ENCODE data around the gene AMACR.

Gene AMACR

GRCh38 chr5:34005211-34005610, 2.6 kb downstream of the AMACR start:
- DNase-seq = no peak

DNA sequence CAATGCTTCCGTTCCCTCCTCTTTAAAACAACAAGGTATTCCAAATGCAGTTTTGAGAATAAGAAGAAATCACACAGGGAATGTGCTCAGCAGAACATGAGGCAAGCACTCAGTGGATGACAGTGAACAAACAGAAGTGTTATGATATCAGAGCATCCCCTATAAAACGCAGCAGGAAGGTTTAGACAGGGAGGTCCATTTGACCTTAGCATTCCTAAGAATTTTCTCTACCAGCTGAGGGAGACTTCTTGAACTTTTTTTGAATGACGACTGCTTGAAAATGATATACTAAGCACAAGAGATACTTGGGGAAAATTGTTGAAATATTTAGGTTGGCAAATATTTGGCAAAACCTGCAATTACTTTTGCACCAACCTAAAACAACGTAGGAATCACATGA, 3.9 kb downstream of the AMACR start:
- no peak for DNase-seq

DNA sequence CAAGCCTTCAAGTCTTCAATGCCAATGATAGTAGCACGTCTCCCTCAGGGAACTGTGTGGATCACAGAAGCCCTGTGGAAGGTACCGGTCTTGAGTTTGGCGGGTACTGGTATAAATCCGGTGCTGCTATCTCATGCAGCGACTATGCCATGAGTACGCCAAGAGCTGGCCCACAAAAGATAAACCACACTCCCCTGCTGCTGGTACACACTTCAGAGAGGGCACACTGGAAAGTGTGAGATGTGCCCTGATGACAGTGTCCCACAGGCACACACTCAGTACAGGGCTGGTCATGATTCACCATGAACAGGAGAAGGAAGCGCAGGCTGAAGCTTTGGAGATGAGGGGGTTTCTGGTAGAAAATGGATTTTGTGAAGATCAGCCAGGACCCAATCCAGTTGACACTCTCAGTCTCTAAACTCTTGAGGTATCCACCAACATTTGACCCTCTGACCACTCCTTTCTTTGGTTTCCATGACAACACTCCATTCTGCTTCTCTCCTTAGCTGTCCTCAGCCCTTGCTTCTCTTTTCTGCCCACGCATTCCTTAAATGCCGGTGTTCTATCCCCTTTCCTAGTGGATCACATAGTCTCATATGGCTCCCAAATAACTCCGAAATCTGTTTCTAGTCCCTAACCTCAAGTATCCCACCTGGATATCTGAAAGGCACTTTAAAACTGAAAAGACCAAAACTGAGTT, 5.1 kb downstream of the AMACR start:
- no peak for DNase-seq

GRCh38 chr5:34001241-34001841, 6.5 kb downstream of the AMACR start:
- no peak for DNase-seq

- DNase-seq = no peak
These were observed 7.9 kb downstream of the AMACR start for GRCh38 chr5:33999978-34000377.

DNA sequence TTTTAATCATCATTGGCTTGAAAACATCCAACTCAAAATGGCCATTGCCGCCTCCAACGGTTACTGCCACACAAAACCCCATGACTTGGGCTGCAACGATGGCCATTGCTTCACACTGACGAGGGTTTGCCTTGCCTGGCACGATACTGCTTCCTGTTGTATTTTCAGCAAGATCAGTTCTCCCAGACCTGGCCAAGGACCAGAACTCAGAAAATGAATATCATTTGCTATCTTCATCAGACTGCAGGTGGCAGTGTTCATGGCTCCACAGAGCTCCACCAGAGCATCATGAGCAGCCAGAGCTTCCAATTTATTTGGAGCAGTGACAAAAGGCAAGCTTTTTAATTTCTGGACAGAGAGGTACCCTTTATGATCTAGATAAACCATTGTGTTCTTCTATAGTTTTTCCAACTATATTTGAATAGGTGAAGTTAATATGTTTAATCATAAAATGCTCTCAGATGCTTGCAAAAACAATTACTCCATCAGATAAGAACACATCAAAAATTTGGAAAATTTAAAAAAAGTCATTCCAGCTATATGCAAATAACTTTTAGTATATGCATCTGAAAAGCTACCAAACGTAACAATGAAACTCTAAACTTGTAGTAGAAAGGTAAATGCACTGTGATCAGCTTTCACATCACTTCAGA, 10.4 kb downstream of the AMACR start:
- DNase-seq = no peak

GRCh38 chr5:33995865-33996264, 12.0 kb downstream of the AMACR start:
- DNase-seq = no peak

DNA sequence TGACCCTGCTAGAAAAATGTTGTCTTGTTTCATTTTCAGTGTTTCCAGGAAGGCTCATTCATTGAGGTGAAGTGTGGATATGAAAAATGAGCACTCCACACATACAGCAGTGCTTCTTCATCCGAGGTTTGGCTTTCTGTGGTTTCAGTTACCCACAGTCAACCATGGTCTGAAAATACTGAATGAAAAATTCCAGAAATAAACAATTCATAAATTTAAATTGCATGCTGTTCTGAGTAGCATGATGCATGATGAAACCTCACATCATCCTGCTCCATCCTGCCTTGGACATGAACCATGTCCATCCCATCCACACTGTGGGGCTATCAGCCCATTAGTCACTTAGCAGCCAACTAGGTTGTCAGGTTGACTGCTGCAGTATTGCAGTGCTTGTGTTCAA, 13.0 kb downstream of the AMACR start:
- no peak for DNase-seq

DNA sequence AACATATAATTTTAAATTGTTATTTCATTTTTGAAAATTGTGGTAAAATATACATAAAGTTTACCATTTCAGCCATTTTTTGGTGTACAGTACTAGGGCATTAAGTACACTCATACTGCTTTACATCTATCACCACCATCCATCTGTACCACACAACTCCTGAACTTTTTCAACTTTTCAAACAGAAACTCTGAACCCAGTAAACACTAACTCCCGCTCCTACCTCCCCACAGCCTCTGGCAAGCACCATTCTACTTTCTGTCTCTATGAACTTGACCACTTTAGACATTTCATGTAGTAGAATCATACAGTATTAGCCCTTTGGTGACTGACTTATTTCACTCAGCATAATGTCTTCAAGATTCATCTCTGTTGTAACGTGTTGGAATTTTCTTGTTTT, 15.0 kb downstream of the AMACR start:
- DNase-seq = no peak

- DNase-seq = no peak
These were observed 22.4 kb downstream of the AMACR start for GRCh38 chr5:33985447-33985846.

- no peak for DNase-seq
These were observed 23.2 kb downstream of the AMACR start, which contains the start of gene SLC45A2 for GRCh38 chr5:33984671-33985124. TSS of gene SLC45A2 (minus strand) at chr5:33984693. CDS start at chr5:33984583, 110 bp downstream.

DNA sequence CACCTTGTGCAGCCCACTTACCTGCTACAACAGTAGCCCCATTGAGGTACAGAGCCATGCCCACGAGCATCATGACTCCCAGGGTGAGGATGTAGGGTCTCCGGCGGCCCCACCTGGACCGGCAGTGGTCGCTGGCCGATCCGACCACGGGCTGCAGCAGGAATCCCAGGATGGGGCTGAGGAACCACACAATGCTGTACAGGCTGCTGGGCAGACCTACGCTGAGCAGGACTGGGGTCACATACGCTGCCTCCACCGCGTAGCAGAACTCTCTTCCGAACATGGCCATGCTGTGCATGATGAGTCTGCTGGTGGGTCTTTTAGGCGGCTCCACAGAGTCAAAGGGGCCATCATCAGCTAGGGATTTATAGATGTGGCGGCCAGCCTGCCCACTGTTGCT, 23.7 kb downstream of the AMACR start:
- DNase-seq = no peak

- no peak for DNase-seq
These were observed 26.3 kb downstream of the AMACR start for GRCh38 chr5:33981408-33982162.

GRCh38 chr5:33980030-33980429, 27.8 kb downstream of the AMACR start:
- DNase-seq = no peak

- no peak for DNase-seq
These were observed 29.5 kb downstream of the AMACR start for GRCh38 chr5:33978306-33978705.

GRCh38 chr5:33976307-33976706, 31.5 kb downstream of the AMACR start:
- DNase-seq = no peak

DNA sequence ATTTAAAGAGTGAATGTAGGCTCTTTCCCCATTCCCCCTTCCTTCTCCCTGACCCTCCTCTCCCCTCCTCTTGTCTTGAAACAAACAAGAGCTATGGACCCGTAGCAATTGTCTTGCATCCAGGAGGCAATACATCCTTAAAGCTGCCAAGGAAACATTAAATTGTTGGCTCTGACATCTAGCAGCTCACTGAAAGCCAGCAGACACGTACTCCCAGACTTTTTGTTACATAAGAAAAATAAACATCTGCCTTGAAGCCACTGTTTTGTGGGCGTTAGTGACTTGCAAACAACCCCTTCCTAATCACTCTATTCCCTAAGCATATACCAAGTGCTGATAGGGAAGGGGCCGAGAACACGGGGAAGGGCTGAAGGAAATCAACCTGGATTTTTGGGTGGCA, 32.0 kb downstream of the AMACR start:
- no peak for DNase-seq

GRCh38 chr5:33973271-33973670, 34.6 kb downstream of the AMACR start:
- no peak for DNase-seq

- no peak for DNase-seq
These were observed 38.0 kb downstream of the AMACR start for GRCh38 chr5:33969572-33970452.

DNA sequence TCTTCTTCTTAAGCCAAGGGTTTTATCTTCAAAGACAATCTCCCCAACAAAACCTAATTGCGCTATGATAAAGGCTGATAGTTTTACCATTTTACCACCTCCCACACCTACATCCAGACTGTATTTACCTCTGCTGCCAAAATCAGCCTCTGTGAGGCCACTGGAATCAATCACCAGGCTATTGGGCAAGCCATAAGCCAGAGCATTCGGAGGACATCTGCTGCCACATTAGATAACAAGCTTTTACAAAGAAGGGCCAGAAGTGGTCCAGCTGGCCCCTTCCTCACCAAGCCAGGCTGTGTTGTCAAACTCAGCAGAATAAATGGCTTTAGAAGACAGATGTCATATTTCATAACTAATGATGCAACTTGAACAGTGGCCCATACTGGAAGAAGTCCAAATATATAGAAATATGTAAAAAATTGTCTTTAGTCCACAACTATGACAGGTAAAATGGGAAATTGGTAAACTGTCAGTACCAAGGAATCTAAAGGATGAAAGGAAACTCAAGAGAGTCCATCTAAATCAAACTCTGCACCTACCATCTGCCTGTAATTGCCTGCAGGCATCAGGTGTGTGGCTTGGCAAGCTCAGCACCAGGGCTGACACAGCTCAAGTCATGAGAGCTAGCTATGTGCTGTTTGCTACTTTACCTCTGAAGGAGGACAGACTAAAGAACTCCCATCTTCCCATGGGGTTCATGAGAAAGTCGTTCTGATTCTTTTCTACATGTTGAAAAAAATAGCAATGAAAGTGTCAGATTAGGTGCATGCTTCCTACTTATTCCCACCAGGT, 39.4 kb downstream of the AMACR start:
- no peak for DNase-seq

DNA sequence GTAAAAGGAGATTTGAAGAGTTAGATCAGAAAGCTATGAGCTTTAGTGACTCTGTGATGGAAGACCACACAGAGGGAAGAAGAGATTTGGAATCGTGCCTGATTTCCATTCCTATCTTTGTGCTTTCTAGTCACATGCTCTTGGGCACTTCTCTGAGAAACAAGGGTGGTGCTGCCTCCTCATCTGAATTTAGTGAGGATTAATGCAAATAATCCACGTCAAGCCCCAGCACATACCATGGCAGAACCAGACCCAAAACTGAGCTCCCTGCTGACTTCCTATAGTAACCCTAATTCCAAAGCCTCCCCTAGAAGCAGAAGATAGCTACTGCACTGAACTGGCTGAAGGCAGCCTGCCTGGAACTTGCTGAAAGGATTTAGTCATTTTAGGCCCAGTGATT, 41.0 kb downstream of the AMACR start:
- no peak for DNase-seq
